K562 (cell line): ENCODE data around the gene CLN5.

Source experiments
- HDAC3 ChIP-seq: fragments of 450-650 bp; IDR thresholded peaks from 2 replicates; pipeline ENCODE4 v1.6.1; 2018; ENCODE audit warnings: borderline replicate concordance, mild to moderate bottlenecking, moderate library complexity; ENCODE audit not compliant: partially characterized antibody
- KDM4B ChIP-seq, 2 experiments: fragments of 450-650 bp in 1 of 2; sonication (generic) in 1 of 2; IDR thresholded peaks; 2 replicates each; pipeline ENCODE4 v1.6.1; 2016 to 2017; ENCODE audit warnings: borderline replicate concordance in 2 of 2, antibody characterized with exemption in 1 of 2, low read depth in 1 of 2, mild to moderate bottlenecking in 1 of 2
- SIX5 ChIP-seq, 2 experiments: IDR thresholded peaks; 2 replicates each; pipeline ENCODE4 v1.6.1; 2011; ENCODE audit warnings: low read length in 2 of 2, borderline replicate concordance in 1 of 2, low read depth in 1 of 2, mild to moderate bottlenecking in 1 of 2, moderate library complexity in 1 of 2; ENCODE audit not compliant: insufficient read depth in 1 of 2
- USF2 ChIP-seq: sonication (generic); formaldehyde crosslinking; IDR thresholded peaks from 2 replicates; pipeline ENCODE4 v1.5.0; 2020; ENCODE audit warnings: missing genetic modification reagents
- ZBTB2 ChIP-seq: fragments of 450-650 bp; IDR thresholded peaks from 2 replicates; pipeline ENCODE4 v1.6.1; 2016; ENCODE audit warnings: antibody characterized with exemption
- ZNF696 ChIP-seq: fragments of 250-450 bp; sonication (Bioruptor Pico); conservative IDR thresholded peaks from 2 replicates; pipeline ENCODE4 v1.4.0; 2020; ENCODE audit warnings: mild to moderate bottlenecking, moderate library complexity

- TF ChIP-seq SIX5 (IDR thresholded peaks at IDR 0.05; ENCODE audit: borderline replicate concordance in 1 of 2, insufficient read depth in 1 of 2, low read depth in 1 of 2, low read length in 2 of 2) (no peak), ZBTB2 (no peak), KDM4B (IDR thresholded peaks at IDR 0.05; ENCODE audit: borderline replicate concordance in 2 of 2, low read depth in 1 of 2) (no peak), ZNF696 (no peak), HDAC3 (no peak), USF2 (CRISPR knock-in tag) (no peak)
Observed at GRCh38 chr13:77009011-77009410, 17.1 kb downstream of the CLN5 start.
